GM18526 (cell line): Measurements from ENCODE around the gene INPP4B.

Experiments
- POLR2A ChIP-seq: IDR thresholded peaks from 3 replicates; pipeline ENCODE4 v1.6.1; 2011; ENCODE audit not compliant: insufficient read length; ENCODE audit errors: extremely low read depth

The INPP4B gene

DNA sequence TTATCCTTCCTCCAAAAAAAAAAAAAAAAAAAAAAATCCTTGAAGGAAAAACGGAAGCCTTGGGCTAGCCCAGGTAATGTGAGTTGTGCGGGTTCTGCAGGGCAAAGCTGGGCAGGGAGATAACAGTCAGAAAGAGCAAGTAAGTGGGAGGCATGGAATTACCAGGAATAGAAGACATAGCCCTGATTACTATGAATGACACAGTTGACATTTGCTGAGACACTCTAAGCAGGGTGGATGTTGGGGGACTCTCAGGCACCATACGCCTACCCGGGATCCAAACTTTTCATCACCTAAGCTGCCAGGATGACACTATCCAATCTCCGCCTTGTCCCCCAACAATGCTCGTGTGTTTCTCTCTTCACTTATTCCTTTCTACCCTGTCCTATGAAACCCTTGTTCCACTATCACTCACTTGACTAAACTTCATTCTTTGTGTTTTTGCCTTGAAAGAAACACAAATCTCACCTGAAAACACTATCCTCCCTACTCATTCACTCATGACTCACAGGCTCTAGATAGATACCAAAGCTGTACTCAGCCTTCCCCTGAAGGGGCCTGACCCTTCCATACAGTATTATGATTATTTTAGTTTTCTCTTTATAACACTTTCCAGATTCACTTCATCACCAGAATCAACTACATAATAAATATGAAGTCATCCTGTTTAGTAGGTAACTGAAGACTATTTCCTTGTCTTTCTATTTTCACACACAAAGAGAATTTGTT is 158.4 kb downstream of the INPP4B start:
- no peak for TF ChIP-seq POLR2A

DNA sequence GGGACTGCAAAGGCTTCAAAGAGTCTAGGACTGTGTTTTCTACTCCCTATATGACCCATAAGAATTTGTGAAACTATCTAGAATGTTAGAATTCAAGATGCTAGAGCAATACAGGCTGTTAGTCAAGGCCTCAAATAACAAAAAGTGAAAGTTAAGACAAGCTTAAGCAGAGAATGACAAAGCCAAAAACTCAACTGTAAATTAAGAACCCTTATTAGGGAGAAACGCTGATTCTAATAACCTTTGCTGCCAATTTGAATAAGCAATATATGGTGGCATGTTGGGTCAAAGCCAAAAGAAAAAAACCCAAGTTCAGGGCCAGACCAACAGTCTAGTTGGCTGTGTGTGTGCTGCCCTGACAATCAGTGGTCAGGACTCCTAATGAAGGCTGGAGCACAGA is 160.0 kb downstream of the INPP4B start:
- no peak for TF ChIP-seq POLR2A

DNA sequence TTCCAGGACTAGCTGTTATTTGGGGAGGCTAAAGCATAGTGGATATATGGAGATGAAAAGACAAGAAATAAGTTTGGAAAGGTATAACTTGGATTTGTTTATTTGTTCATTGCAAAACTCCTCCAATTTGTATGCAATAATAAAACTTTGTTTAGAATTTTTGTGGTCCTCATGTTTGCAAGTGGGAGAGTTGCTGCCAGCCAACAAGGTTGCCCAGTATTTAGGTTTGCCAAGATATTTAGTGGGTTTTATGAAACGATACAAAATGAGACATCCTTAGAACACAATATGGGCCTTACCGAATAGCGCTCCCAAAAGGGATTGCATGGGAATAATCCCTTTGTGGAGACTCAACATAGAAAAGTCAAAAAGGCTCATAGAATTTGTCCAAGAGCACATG is 162.1 kb downstream of the INPP4B start:
- TF ChIP-seq POLR2A: no peak

DNA sequence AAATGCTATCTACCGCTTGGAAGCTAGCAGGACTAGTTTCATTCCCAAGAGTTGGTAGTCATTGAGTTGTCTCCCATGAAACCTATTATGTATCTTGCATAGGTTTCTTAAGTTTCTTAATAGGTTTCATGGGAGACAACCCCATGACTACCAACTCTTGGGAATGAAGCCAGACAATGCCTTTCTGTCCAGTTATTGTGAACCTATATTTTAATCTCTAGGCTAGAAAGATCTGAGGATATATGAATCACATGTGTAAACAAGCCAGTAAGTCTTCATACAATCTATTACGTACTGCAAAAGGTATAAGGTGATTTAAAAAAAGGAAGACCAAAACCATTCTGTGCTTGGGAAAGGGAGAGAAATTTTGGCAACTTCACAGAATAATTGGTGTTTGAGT is 162.6 kb downstream of the INPP4B start:
- TF ChIP-seq POLR2A: no peak

DNA sequence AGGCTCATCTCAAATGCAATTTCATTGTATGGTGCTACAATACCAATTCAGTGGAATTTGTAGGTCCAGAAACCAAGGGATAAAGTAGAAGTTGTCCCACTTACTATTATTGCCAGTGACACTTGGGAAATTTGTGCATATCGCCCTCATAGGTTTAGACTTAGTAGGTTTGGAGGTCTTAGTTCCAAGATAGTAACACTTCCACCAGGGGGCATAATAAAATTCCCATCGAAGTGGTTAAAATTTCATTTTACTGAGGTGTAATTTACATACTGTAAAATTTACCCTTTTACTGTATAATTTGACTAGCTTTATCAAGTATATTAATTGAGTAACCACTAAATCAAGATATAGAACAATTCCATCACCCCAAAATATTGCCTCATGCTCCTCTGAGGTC is 174.6 kb downstream of the INPP4B start:
- TF ChIP-seq POLR2A: no peak

DNA sequence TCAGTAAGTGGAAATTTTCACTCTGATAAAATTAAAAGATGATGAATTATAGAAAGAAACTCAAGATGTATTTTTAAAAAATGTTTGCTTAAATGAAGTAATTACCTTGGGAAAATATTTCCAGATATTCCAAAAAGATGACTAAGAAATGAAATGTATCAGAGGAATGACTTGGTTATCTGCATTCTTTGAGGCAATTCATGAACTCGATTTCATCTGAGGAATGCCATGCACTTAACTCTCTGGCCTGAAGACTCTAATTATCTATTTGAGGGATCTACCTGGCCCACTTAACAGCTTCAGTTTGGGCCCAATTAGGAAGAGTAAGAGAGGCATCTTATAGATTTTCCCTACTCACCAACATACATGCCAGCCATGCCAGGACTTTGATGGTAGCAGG is 182.3 kb downstream of the INPP4B start:
- no peak for TF ChIP-seq POLR2A

DNA sequence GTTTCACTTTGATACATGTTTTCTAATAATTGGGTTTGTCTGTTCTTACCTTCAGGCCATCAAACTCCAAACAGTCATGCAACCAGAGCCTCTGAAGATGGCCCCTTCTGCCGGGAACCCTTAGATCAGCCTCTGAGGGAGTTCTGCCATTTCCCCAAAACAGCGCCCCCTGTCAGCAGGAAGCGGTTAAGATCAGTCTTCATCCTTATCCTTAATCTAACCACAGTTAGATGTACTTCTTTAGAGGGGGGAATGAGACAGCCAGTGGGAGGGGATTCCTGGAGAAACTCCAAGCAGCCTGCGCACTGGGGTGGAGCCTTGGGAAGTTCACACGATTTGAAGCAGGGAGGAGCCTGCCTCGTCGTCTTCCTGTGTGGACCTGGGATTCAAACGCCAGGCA is 185.4 kb downstream of the INPP4B start:
- TF ChIP-seq POLR2A: no peak

DNA sequence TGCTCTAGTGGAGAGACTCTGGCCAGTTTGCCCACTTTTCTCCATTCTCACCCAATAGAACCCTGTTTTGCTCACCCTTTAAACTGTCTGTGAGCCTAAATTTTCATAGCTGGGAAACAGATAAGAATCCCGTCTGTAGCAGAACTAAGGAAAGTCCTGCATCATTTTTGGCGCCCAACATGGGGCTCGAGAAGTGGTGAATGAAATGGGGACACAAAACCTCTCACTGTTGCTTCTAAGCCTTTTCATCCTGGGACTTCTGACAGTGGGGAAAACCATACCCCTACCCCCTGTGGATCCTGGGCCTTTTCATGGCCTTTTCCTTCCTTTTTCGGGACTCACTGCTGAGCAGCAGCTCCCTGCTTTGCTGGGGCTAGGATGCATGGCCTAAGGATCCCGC is 189.9 kb downstream of the INPP4B start:
- TF ChIP-seq POLR2A: no peak

DNA sequence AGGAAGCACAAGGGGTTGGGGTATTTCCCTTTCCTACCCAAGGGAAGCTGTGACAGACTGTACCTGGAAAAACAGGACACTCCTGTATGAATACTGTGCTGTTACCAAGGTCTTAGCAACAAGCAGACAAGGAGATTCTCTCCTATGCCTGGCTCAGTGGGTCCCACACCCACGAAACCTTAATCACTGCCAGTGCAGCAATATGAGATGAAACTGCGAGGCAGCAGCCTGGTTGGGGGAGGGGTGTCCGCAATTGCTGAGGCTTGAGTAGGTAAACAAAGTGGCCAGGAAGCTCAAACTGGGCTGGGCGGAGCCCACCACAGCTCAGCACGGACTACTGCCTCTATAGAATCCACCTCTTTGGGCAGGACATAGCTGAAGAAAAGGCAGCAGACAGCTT is 197.7 kb downstream of the INPP4B start:
- TF ChIP-seq POLR2A: no peak

DNA sequence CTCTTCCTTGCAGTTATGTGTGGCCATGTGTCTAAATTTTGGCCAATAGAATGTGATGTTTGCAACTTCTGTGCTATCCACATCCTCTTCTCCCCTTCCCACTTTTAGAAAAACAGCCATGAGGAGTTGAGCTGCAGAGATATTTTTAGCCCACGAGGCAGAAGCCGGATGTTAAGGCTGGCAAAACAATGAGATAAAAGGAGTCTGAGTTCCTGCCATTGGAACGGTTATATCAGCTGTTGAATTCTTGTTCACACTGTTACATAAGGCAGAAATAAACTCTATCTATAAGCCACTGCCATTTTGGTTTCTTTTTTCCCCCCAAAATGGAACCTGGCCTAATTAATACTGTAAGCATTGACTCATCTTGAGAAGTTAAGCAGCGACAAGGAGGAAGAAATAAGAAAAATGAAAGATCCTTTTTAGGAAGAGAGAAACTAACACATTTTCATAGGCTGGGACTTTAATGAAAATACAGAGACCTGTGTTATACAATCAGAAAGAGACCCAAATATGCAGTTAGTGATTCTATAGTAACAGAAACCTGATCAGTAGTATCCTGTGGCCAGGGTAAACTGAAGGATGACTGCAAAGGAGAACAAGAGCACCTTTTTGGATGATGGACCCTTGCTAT is 200.5 kb downstream of the INPP4B start:
- no peak for TF ChIP-seq POLR2A

DNA sequence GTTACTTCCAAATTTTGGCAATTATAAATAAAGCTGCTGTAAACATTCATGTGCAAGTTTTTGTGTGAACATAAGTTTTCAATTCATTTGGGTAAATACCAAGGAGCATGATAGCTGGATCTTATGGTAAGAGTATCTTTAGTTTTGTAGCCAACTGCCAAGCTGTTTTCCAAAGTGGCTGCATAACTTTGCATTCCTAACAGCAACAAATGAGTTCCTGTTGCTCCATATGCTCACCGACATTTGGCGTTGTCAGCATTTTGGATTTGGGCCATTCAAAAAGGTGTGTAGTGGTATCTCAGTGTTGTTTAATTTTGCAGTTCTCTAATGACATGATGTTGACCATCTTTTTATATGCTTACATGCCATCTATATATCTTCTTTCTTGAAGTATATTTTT is 208.5 kb downstream of the INPP4B start:
- TF ChIP-seq POLR2A: no peak

DNA sequence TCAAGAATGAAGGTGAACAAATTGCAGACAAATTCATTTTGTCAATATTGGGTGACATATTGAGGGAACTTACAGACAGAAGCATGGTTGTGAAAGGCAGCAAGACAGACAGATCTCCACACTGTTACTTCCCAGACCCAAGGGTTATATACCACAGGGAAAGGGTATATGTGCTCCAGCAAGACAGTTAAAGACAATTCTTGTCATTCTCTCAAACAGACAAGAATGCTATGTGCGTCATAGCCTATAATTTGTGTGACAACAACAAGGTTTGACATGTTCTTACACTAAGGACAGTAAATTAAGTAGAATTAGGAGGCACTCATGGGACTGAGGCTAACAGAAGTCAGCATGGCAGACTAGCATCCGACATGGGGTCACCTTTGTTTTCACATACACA is 214.3 kb downstream of the INPP4B start:
- TF ChIP-seq POLR2A: no peak

DNA sequence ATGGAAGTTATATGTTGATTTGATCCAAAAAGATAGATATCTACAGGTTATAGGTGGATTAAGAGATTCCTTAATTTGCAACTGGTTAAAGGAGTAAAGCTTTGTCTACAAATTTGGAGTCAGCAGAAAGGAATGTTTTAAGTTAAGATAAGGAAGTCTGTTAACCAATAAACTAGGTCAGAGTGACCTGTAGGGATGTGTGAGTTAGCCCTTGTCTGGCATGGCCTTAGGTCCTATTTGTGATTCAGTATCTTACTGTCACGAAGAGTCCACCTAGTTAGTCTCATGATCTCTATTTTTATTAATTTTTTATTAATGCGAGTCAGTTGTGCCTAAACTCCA is 230.8 kb downstream of the INPP4B start:
- TF ChIP-seq POLR2A: no peak

DNA sequence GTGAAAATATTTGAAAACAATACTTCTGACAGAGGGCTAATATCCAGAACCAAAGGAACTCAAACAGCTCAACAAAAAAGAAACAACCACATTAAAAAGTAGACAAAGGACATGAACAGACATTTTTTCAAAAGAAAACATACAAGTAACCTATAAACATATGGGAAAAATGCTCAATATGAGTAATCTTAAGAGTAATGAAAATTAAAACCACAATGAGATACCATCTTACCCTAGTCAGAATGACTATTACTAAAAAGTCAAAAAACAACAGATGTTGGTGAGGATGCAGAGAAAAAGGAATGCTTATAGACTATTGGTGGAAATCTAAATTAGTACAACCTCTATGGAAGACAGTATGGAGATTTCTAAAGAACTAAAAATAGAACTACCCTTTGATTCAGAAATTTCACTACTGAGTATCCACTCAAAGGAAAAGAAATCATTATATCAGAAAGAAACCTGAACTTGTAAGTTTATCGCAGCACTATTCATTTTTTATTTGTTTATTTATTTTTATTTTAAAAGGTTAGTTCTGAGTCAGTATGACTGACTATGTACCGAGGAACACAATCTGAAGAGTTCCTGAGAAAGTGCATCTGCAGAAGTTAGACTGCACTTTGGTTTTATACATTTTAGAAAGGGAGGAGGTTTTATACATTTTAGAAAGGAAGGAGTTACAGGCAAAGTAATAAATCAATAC is 231.3 kb downstream of the INPP4B start:
- no peak for TF ChIP-seq POLR2A

DNA sequence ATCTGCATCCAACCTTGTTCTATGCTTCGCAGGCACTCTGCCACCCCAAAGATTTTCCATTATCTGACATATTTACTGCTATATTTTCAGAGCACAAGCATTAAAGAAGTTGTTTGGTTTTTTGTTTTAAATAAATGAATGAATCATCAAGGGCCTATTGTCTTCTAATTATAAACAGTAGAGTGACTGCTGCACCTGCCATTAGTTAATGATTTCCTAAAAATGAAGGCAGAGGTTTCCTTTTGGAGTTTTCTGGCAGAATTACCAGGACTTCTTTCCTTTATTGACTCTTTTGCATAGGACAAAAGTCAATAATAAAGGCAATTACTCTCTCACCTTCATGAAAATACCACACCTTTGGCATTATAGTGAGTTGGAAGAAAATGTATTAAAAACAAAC is 238.1 kb downstream of the INPP4B start:
- TF ChIP-seq POLR2A: no peak

DNA sequence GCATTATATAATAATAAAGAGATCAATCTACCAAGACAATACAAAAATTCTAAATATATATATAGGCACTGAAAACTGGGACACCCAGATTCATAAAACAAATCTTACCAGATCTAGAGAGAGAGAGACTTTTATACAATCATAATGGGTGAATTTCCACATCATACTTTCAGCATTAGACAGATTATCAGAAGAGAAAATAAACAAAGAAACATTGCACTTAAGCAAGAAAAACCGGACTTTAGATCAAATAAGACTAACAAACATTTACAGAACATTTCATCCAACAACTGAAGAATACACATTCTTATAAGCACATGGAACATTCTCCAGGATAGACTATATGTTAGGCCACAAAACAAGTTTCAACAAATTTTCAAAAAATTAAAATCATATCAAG is 245.1 kb downstream of the INPP4B start:
- no peak for TF ChIP-seq POLR2A
